ENCODE results near the gene NTN5. TPM values are rescaled to one million over a fixed set of nuclear protein-coding genes. Genes with fewer than 3 reads are reported as not detected.
"Not testable (repeated sequence)": the region's sequence is repeated elsewhere in the genome, so short reads cannot be mapped to it uniquely, and the experiment has no call there.

The NTN5 gene
- total and polyA plus RNA-seq, 4 donors: 0.10 to 2.3 (median 0.90) TPM

- 92% methylated on average over 15 of the region's 22 CpGs for WGBS (ENCODE audit: insufficient coverage)
- no peaks in the 10 kb centered on the region for H3K9me3 ChIP-seq (ENCODE audit: control insufficient read depth, insufficient read depth, low read length)
- H3K27me3 ChIP-seq (ENCODE audit: control insufficient read depth, insufficient read depth, low read length): no peaks in the 10 kb centered on the region
- H3K4me1 ChIP-seq (ENCODE audit: control insufficient read depth, insufficient read depth, low read length): peaks cover 80% of the 10 kb centered on the region
- H3K4me3 ChIP-seq (ENCODE audit: low read depth, low read length): no peak overlapping the region
- DNase-seq (ENCODE audit: low read depth in 4 of 6, low spot score in 6 of 6): no peak
- peaks cover 47% of the 10 kb centered on the region for H3K36me3 ChIP-seq (ENCODE audit: control insufficient read depth, insufficient read depth, low read length)
- no peak overlapping the region for H3K27ac ChIP-seq (ENCODE audit: low read depth, low read length)
Observed at GRCh38 chr19:48633148-48634035, 39.4 kb downstream of the NTN5 start.

- H3K9me3 ChIP-seq (ENCODE audit: control insufficient read depth, insufficient read depth, low read length): no peaks in the 10 kb centered on the region
- DNase-seq (ENCODE audit: low read depth in 4 of 6, low spot score in 6 of 6): no peak
- H3K27me3 ChIP-seq (ENCODE audit: control insufficient read depth, insufficient read depth, low read length): no peaks in the 10 kb centered on the region
- H3K4me1 ChIP-seq (ENCODE audit: control insufficient read depth, insufficient read depth, low read length): peaks cover 75% of the 10 kb centered on the region
- H3K36me3 ChIP-seq (ENCODE audit: control insufficient read depth, insufficient read depth, low read length): peaks cover 54% of the 10 kb centered on the region
- H3K4me3 ChIP-seq (ENCODE audit: low read depth, low read length): no peak overlapping the region
- H3K27ac ChIP-seq (ENCODE audit: low read depth, low read length): no peak overlapping the region
Observed at GRCh38 chr19:48632692-48633147, 40.1 kb downstream of the NTN5 start.

- not testable (repeated sequence) for H3K27me3 ChIP-seq (ENCODE audit: control insufficient read depth, insufficient read depth, low read length); DNase-seq (ENCODE audit: low read depth in 4 of 6, low spot score in 6 of 6); H3K4me3 ChIP-seq (ENCODE audit: low read depth, low read length); H3K9me3 ChIP-seq (ENCODE audit: control insufficient read depth, insufficient read depth, low read length); H3K27ac ChIP-seq (ENCODE audit: low read depth, low read length)
- Histone ChIP-seq H3K4me1 (ENCODE audit: control insufficient read depth, insufficient read depth, low read length) (peaks cover 73% of the 10 kb centered on the region), H3K36me3 (ENCODE audit: control insufficient read depth, insufficient read depth, low read length) (peaks cover 58% of the 10 kb centered on the region)
- WGBS (ENCODE audit: insufficient coverage): 91% methylated on average over 11 of the region's 11 CpGs
Observed at GRCh38 chr19:48632286-48632685, 40.5 kb downstream of the NTN5 start.

GRCh38 chr19:48631225-48631624 is 41.6 kb downstream of the NTN5 start:
- Histone ChIP-seq H3K9me3 (ENCODE audit: control insufficient read depth, insufficient read depth, low read length) (no peaks in the 10 kb centered on the region), H3K27ac (ENCODE audit: low read depth, low read length) (peak overlapping the region; percentile 69), H3K4me3 (ENCODE audit: low read depth, low read length) (no peak overlapping the region), H3K27me3 (ENCODE audit: control insufficient read depth, insufficient read depth, low read length) (no peaks in the 10 kb centered on the region), H3K4me1 (ENCODE audit: control insufficient read depth, insufficient read depth, low read length) (peaks cover 63% of the 10 kb centered on the region), H3K36me3 (ENCODE audit: control insufficient read depth, insufficient read depth, low read length) (peaks cover 66% of the 10 kb centered on the region)
- DNase-seq (ENCODE audit: low read depth in 4 of 6, low spot score in 6 of 6): peak in 2 of 6 donors; percentile 69 to 88
- 16% methylated on average over 3 of the region's 3 CpGs for WGBS (ENCODE audit: insufficient coverage)

- no peaks in the 10 kb centered on the region for H3K9me3 ChIP-seq (ENCODE audit: control insufficient read depth, insufficient read depth, low read length)
- H3K27me3 ChIP-seq (ENCODE audit: control insufficient read depth, insufficient read depth, low read length): no peaks in the 10 kb centered on the region
- 5% methylated on average over 32 of the region's 47 CpGs for WGBS (ENCODE audit: insufficient coverage)
- peaks cover 74% of the 10 kb centered on the region for H3K36me3 ChIP-seq (ENCODE audit: control insufficient read depth, insufficient read depth, low read length)
- H3K4me1 ChIP-seq (ENCODE audit: control insufficient read depth, insufficient read depth, low read length): peaks cover 63% of the 10 kb centered on the region
- H3K4me3 ChIP-seq (ENCODE audit: low read depth, low read length): no peak overlapping the region
- DNase-seq (ENCODE audit: low read depth in 4 of 6, low spot score in 6 of 6): peak in 2 of 6 donors; percentile 64 to 66
- peak overlapping the region; percentile 69 for H3K27ac ChIP-seq (ENCODE audit: low read depth, low read length)
Observed at GRCh38 chr19:48630296-48631063, 42.3 kb downstream of the NTN5 start.

GRCh38 chr19:48629599-48630295 is 43.1 kb downstream of the NTN5 start:
- H3K4me1 ChIP-seq (ENCODE audit: control insufficient read depth, insufficient read depth, low read length): peaks cover 61% of the 10 kb centered on the region
- peak overlapping the region; percentile 69 for H3K27ac ChIP-seq (ENCODE audit: low read depth, low read length)
- H3K9me3 ChIP-seq (ENCODE audit: control insufficient read depth, insufficient read depth, low read length): no peaks in the 10 kb centered on the region
- 20% methylated on average over 48 of the region's 48 CpGs for WGBS (ENCODE audit: insufficient coverage)
- peak in 2 of 6 donors; percentile 50 to 73 for DNase-seq (ENCODE audit: low read depth in 4 of 6, low spot score in 6 of 6)
- H3K36me3 ChIP-seq (ENCODE audit: control insufficient read depth, insufficient read depth, low read length): peaks cover 76% of the 10 kb centered on the region
- H3K4me3 ChIP-seq (ENCODE audit: low read depth, low read length): no peak overlapping the region
- no peaks in the 10 kb centered on the region for H3K27me3 ChIP-seq (ENCODE audit: control insufficient read depth, insufficient read depth, low read length)

GRCh38 chr19:48629297-48629598 is 43.6 kb downstream of the NTN5 start:
- Histone ChIP-seq H3K9me3 (ENCODE audit: control insufficient read depth, insufficient read depth, low read length) (no peaks in the 10 kb centered on the region), H3K4me1 (ENCODE audit: control insufficient read depth, insufficient read depth, low read length) (peaks cover 61% of the 10 kb centered on the region), H3K36me3 (ENCODE audit: control insufficient read depth, insufficient read depth, low read length) (peaks cover 79% of the 10 kb centered on the region), H3K4me3 (ENCODE audit: low read depth, low read length) (no peak overlapping the region), H3K27me3 (ENCODE audit: control insufficient read depth, insufficient read depth, low read length) (no peaks in the 10 kb centered on the region), H3K27ac (ENCODE audit: low read depth, low read length) (no peak overlapping the region)
- DNase-seq (ENCODE audit: low read depth in 4 of 6, low spot score in 6 of 6): no peak
- 77% methylated on average over 21 of the region's 22 CpGs for WGBS (ENCODE audit: insufficient coverage)

- no peak overlapping the region for H3K4me3 ChIP-seq (ENCODE audit: low read depth, low read length)
- no peaks in the 10 kb centered on the region for H3K27me3 ChIP-seq (ENCODE audit: control insufficient read depth, insufficient read depth, low read length)
- peaks cover 78% of the 10 kb centered on the region for H3K36me3 ChIP-seq (ENCODE audit: control insufficient read depth, insufficient read depth, low read length)
- no peaks in the 10 kb centered on the region for H3K9me3 ChIP-seq (ENCODE audit: control insufficient read depth, insufficient read depth, low read length)
- WGBS (ENCODE audit: insufficient coverage): 87% methylated on average over 34 of the region's 34 CpGs
- H3K4me1 ChIP-seq (ENCODE audit: control insufficient read depth, insufficient read depth, low read length): peaks cover 57% of the 10 kb centered on the region
- DNase-seq (ENCODE audit: low read depth in 4 of 6, low spot score in 6 of 6): no peak
- H3K27ac ChIP-seq (ENCODE audit: low read depth, low read length): no peak overlapping the region
Observed at GRCh38 chr19:48628486-48629296, 44.1 kb downstream of the NTN5 start.

- DNase-seq (ENCODE audit: low read depth in 4 of 6, low spot score in 6 of 6): no peak
- H3K27ac ChIP-seq (ENCODE audit: low read depth, low read length): no peak overlapping the region
Observed at GRCh38 chr19:48627865-48628314, 44.9 kb downstream of the NTN5 start.

More at GRCh38 chr19:48627865-48628314, 44.9 kb downstream of the NTN5 start:
- WGBS (ENCODE audit: insufficient coverage): 89% methylated on average over 8 of the region's 17 CpGs
- Histone ChIP-seq H3K4me3 (ENCODE audit: low read depth, low read length) (no peak overlapping the region), H3K4me1 (ENCODE audit: control insufficient read depth, insufficient read depth, low read length) (peaks cover 56% of the 10 kb centered on the region), H3K36me3 (ENCODE audit: control insufficient read depth, insufficient read depth, low read length) (peaks cover 71% of the 10 kb centered on the region), H3K27me3 (ENCODE audit: control insufficient read depth, insufficient read depth, low read length) (no peaks in the 10 kb centered on the region), H3K9me3 (ENCODE audit: control insufficient read depth, insufficient read depth, low read length) (no peaks in the 10 kb centered on the region)
